Stimulated activated CD4-positive, alpha-beta T cell treated with anti-CD3 and anti-CD28 coated beads, Interleukin-12 subunit alpha, Interleukin-12 subunit beta, amount 100 ng/mL, for 24 hours (primary cell): ENCODE measurements around the gene LARGE1.

Source experiments
- DNase-seq, 2 experiments: peaks; one replicate each; pipeline ENCODE4 v3.0.0-alpha.2; 2020; ENCODE audit warnings: low read depth in 2 of 2

Gene LARGE1

DNA sequence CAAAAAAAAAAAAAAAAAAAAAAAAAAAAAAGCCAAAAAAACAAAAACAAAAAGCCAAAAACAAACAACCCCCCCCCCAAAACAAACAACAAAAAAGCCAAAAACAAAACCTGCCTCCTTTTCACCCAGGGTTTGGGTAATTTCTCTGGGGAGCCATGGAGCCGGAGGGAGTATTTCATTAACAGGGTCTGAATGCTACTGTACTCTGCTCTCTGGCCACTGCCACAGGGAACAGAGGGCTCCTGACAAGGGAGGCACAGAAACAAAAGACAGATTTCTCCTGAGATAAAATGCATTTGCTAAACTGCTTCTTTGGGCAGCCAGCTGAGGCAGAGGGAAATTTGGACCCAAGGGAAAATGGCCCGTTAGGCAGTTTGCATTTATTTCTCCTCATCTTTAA is 596.0 kb downstream of the LARGE1 start:
- DNase-seq, result no peak

- no peak for DNase-seq
These were observed 598.8 kb downstream of the LARGE1 start for GRCh38 chr22:33321466-33321865.

- DNase-seq, result no peak
These were observed 604.3 kb downstream of the LARGE1 start for GRCh38 chr22:33315954-33316353.

DNA sequence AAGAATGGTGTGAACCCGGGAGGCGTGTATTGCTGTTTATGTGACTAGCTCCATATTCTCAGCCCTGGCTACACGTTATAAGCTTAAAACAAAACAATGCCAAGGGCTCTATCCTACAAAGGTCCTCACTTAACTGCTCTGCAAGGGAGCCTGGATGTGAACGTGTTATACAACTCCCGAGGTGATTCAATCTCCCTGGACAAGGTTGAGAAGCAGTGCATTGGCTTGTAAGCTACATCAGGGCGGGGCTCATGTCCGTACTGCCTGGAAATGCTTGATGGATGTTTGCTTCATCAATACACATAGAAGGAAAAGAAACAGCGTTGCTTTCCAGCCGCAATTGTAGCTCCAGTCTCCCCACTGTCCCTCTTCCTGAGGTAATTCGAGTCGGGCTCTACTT is 605.2 kb downstream of the LARGE1 start:
- no peak for DNase-seq

- DNase-seq, result no peak
These were observed 606.0 kb downstream of the LARGE1 start for GRCh38 chr22:33314316-33314715.

DNA sequence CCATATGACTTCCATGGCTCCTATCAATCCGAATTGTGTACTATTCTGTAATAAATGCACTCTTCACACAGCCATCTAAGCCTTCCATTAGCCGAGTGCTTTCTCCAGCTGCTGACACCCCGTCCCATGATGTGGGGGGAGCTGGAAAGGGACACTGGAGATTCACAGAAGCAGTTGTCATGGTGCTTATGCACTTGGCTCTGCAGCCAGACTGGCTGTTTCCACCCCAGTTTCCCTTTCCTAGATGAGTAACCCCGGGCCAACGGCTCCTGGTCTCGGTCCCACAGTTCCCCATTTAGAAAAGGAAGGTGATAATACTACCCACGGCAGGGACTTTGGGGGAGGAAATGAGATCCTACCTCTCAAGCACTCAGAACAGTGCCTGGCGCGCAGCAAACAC is 617.2 kb downstream of the LARGE1 start:
- no peak for DNase-seq

DNA sequence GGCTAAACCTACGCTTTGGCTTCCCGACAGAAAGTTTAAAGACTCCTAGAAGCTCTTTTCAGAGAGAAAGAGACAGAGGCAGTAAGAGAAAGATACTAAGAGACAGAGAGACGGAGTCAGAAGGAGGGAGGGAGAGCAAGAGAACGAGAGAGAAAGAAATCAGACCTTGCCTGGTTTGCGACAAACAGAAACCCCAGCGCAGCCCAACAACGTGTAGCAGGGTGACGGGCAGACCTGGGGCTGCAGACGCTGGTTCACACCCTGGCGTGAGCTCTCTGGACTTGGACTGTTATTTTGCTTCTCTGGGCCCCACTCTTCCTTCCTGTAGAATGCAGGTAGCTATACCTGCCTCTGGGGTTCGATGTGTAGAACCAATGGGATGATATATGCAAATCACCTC is 617.7 kb downstream of the LARGE1 start:
- no peak for DNase-seq

DNA sequence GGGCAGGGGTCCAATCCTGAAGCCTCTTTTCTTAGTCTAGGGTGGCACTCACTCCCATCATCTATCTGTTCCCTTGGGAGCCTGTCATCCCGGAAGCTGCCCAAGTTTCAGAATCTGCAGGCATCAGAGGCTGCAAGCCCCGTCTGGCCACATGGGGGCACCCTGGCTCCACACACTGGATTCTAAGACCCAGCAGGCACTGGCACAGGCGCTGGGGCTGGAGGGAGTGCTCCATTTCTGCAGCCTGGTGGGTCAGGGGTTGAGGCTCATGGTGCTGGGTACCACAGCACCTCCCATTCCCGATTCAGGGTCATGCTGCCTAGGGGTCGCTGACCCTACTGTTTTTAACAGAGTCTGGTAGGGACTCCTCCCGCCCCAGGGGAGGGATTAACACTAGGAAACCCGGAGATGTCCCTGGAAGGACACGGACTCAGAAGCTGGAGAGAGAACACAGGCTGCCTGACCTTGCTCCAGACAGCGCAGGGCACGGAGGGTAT is 618.2 kb downstream of the LARGE1 start:
- peak; percentile 32 to 65 for DNase-seq

DNA sequence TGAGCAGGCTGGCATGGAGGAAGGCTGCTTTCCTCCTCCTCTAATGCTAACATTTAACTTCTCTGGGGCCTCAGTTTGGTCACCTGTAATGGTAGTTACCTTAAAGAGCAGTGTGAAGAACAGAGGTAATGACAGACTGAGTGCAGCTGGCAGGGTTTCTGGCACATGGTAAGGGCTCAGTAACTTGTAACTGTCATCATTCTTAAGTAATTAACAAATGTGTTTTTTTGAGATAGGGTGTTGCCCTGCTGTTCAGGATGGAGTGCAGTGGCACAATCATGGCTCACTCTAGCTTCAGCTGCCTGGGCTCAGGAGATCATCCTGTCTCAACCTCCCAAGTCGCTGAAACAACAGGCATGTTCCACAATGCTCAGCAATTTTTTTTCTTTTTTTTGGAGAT is 620.1 kb downstream of the LARGE1 start:
- no peak for DNase-seq

- no peak for DNase-seq
These were observed 620.9 kb downstream of the LARGE1 start for GRCh38 chr22:33299245-33299956.

GRCh38 chr22:33296941-33297340 is 623.3 kb downstream of the LARGE1 start:
- no peak for DNase-seq

DNA sequence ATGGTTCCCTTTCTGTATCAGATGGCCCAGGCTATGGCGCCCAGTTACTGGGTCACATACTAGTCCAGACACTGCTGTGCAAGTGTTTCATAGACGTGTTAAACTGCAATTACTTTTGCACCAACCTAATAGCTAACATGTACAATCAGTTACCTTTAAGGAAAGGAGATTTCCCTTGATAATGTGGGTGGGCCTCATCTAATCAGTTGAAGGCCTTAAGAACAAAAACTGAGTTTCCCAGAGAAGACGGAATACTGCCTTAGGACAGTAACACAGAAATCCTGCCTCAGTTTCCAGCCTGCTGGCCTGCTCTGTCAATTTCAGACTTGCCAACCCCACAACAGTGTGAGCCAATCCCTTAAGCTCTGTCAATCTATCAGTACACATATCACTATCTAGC is 632.2 kb downstream of the LARGE1 start:
- DNase-seq, result no peak

DNA sequence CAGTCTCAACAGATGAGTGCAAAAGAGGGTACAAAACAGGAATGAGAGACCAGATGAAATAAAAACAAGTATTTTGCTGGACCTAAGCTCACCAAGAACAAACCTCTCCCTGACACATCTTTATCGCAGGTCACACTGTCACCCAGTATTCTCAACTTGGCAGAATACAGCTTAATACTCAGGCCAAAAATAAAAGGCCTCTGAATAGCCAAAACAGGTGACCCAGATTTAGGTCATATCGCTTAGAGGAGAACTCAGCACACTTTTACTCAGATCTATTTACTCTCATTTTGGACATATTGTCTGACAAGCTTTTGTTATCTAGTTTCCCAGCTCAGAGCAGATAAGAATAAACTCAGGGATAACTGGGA is 645.2 kb downstream of the LARGE1 start:
- no peak for DNase-seq

- peak in 1 of 2 experiments; percentile 15 for DNase-seq
These were observed 645.8 kb downstream of the LARGE1 start for GRCh38 chr22:33274214-33275072.

GRCh38 chr22:33272871-33273270 is 647.4 kb downstream of the LARGE1 start:
- no peak for DNase-seq

DNA sequence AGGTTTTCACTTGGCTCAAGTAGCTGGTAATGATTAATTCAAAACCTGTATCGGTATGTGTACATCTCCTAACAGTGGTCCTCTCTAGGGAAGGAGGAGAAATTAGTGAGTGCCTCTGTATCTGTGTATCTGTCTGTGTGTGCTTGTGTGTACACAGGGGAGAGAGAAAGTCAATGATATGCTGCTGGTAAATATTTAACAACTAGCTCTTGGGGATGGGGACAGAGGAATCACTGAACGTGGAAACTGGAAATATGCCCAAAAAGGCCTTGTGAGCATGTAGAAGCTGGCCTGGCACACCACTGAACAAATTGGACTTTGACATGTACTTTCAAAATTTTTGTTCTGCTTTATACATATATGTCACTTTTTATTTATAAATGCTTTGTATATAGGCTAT is 648.1 kb downstream of the LARGE1 start:
- no peak for DNase-seq

DNA sequence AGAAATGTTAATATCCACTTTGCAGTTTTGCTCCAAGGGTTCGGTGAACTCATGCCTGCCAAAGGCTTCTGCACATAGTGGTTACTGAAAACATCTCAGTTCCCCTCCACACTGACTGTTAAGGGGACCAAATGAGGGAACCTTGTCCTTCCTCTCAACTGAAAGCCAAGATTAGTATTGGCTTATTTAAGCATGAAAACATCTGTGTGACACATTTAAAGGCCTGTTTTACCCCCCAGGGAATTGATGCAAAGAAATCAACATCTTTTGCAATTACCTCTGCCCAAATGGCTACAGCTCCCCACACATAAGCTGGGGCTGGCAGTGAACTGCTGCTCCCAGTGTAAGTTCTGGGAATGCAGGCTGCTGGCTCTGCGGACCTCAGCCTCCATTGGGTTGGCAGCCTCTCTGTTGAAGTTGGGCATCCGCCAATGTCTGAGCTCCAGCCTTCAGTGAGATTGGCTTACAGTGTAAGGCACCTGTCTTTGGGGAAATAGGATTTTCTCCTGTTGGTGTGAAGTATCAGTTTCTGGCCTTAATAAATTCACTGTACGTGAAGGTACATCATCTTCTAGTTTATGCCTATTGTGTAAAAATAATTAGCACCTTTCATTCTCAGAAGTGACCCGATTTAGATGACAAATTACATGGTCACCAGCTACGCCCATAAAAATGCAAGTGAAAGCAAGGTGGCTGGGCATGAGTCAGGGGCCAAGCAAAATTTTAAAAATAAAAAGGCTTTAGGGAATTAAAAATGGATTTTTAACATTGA is 648.7 kb downstream of the LARGE1 start:
- no peak for DNase-seq

DNA sequence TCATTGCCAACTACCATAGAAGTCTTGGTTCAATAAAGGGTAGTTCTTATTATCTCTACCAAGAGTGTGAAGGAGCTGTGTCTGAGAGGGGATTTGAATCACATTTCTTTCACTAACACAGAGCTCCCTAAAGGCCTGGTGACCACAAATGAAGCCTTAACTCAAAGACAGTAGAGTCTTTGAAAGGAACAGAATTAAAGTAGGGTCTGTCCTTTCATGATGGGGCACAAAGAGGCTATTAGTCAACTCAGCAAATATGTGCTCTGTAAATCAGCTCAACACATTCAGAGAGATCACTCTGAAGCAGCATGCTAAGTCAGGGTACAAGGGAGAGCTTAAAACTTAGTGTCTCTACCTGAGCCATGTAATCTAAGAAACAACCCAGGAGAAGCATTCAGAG is 649.7 kb downstream of the LARGE1 start:
- DNase-seq, result no peak

GRCh38 chr22:33261699-33262098 is 658.6 kb downstream of the LARGE1 start:
- no peak for DNase-seq

DNA sequence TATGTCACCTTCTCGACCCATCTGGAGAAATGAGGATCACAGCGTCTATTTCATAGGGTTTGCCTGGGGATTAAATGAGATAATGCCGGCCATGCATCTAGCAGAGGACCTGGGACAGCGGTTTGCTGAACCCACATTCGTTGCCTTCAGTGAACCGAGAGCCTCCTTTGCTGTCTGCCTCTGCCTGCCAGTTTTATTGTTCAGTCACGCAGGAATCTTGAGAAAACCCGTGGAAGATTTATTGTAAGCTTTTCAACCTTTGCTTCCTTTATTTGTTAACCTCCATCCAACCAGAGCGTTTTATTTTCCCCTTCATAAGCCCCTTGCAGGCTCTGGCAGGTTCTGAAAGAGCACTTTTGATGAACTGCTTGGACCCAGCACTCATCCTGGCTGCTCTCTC is 659.8 kb downstream of the LARGE1 start:
- no peak for DNase-seq

- DNase-seq, result no peak
These were observed 664.5 kb downstream of the LARGE1 start for GRCh38 chr22:33255791-33256190.

- no peak for DNase-seq
These were observed 671.3 kb downstream of the LARGE1 start for GRCh38 chr22:33248948-33249347.
